Activated CD8-positive, alpha-beta memory T cell treated with anti-CD3 and anti-CD28 coated beads for 4 hours (primary cell): ENCODE results near the gene CCNF.
"Not testable (repeated sequence)": the region's sequence is repeated elsewhere in the genome, so short reads cannot be mapped to it uniquely, and the experiment has no call there.

Experiments
- DNase-seq, 2 donors: peaks; one replicate each; pipeline ENCODE4 v3.0.0-alpha.2; 2020; ENCODE audit warnings: low read depth in 2 of 2

The CCNF gene, protein sequence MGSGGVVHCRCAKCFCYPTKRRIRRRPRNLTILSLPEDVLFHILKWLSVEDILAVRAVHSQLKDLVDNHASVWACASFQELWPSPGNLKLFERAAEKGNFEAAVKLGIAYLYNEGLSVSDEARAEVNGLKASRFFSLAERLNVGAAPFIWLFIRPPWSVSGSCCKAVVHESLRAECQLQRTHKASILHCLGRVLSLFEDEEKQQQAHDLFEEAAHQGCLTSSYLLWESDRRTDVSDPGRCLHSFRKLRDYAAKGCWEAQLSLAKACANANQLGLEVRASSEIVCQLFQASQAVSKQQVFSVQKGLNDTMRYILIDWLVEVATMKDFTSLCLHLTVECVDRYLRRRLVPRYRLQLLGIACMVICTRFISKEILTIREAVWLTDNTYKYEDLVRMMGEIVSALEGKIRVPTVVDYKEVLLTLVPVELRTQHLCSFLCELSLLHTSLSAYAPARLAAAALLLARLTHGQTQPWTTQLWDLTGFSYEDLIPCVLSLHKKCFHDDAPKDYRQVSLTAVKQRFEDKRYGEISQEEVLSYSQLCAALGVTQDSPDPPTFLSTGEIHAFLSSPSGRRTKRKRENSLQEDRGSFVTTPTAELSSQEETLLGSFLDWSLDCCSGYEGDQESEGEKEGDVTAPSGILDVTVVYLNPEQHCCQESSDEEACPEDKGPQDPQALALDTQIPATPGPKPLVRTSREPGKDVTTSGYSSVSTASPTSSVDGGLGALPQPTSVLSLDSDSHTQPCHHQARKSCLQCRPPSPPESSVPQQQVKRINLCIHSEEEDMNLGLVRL

DNA sequence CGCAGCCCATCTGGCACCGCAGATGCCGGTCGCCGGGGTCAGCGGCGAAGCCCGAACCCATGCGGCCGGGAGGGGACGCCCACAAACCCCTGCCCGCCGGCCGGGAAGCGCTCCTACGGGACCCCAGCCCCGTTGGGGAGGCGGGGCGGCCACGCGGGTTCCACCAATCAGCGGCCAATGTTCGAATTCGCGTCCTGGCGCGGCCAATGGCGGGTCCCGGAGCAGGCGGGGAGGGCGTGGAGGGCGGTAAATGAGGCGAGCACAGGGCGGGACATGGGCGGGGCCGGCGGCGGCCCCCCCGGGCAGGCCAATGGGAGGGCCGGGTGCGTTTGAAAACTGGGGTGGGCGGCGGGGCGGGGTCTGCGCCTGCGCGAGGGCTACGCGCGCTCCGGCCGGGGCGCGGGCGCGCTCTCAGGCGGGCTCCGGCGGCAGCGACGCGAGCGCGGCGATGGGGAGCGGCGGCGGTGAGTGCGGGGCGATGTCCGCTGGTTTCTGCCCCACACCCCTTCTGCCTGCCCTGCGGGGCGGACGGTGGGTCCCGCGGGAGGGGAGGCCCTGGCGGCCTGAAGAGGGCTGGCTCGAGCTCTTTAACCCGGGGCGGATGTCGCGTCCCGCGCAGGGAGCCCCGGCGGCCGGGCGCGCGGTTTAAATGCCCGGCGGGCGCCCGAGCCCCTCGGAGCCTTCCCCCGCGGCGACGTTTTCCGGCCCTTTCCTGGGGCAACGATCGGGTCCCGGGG, at the start of gene CCNF:
Gene CCNF (plus strand): TSS at position 414 of the 737 bp plus-strand sequence. CDS start 35 bp downstream, at position 449.
- peak; percentile 94 to 98 for DNase-seq

DNA sequence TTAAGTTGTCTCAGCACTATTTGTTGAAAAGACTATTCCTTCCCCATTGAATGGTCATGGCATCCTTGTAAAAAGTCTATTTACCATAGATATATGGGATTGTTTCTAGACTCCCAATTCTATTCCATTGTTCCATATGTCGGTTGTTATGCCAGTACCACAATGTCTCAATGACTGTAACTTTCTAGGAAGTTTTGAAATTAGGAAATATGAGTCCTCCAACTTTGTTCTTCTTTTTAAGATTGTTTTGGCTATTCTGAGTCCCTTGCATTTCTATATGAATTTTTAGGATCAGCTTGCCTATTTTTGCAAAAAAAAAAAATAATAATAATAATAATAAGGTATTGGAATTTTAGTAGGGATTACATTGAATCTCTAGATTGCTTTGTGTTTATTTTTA, 45.7 kb upstream of the CCNF start:
- DNase-seq: no peak

DNA sequence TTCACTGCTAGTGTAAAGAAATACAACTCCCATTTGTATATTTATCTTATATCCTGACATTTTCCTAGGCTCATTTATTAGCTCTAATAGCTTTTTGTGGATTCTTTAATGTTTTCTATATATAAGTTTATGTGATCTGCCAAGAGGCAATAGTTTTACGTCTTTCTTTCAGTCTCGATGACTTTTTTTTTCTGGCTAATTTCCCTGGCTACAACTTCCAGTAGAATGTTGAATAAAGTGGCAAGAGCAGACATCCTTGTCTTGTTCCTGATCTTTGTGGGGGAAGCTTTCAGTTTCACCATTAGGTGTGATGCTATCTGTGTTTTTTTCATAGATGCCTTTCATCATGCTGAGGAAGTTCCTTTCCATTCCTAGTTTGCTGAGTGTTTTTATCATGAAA, 44.8 kb upstream of the CCNF start:
- no peak for DNase-seq

DNA sequence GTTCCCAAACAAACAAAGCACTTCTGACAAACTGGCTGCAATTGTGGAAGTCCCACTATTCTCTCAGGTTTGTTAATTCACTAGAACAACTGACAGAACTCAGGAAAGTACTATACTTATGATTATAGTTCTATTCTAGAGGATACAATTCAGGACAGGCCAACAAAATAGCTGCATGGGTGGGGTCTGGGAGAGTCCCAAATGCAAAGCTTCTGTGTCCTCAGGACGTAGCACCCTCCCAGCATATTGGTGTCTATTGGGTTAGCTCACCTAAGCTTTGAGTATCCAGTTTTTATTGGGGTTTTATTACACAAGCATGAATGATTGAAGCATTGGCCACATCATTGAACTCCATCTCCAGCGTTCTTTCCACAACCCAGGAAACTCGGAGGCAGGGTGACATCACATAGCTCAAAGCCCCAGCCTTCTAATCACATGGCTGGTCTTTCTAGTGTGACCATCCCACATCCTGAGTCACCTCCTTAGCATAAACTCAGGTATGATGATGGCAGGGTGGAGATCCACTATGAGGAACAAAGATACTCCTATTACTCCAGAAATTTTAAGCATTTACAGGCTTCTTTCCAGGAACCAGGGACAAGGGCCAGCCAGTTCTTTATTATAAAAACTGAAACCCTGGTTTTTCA, 43.9 kb upstream of the CCNF start:
- DNase-seq: no peak

DNA sequence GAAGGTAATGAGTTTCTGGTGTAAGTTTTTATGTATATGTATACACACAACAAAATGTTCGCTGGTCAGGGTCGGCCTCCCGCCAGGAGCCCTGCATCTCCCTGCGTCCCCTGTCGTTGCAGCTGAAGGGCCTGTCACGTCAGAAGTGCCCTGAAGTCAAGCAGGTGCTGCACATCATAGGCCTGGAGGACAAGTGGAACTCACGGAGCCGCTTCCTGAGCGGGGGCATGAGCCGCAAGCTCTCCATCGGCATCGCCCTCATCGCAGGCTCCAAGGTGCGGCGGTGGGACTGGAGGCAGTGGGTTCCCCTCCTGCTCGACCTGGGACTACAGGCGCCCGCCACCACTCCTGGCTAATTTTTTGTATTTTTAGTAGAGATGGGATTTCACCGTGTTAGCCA, 43.3 kb upstream of the CCNF start:
- DNase-seq: not testable (repeated sequence)

DNA sequence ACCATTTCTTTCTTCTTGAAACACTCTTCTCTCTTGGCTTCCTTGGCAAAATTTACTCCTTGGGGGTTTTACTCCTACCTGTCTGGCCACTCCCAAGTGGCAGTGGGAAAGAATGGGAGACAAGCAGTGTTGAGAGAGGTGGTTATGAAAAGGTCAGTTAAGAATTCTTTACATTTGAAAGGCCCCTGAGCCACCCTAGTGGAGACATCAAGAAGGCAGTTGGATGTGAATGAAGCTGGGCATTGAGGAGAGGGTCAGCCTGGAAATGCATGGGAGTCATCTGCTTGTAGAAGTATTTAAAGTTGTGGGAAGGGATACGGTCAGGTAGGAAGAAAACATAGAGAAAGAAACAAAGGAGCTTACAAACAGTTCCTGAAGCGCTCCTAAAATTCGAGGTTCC, 42.3 kb upstream of the CCNF start:
- DNase-seq: no peak

DNA sequence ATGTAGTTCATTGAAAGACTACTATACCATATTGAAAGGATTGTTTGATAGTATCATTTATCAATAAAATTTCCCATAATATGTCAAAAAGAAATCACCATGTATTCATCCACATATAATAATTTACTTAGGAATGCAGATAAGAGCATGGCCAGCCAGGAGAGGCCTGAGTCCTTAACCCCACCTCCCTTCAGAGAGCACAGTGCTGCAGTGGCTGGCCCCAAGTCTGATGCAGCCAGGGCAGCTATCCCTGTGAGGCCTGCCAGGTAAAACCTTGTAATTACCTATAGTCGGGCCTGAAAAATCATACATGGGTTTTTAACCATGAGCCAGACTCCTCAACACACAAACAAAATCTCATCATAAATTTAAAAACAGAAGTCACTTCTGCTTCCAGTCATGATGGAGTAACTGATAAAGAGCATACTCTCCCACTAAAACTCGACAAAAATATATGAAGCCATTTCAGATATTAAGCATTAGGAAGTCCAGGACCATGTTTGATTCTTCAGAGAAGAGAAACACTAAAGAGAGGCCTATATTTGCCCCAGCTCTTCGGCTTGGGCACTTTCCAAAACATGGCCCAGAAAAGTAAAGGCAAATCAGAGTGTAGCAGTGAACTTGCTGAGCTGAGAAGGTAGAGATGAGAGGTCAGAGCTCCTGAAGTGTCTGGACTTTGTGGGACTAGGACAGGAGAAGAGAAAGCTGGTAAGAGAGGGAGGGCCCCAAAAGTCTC, 40.9 kb upstream of the CCNF start:
- DNase-seq: no peak

DNA sequence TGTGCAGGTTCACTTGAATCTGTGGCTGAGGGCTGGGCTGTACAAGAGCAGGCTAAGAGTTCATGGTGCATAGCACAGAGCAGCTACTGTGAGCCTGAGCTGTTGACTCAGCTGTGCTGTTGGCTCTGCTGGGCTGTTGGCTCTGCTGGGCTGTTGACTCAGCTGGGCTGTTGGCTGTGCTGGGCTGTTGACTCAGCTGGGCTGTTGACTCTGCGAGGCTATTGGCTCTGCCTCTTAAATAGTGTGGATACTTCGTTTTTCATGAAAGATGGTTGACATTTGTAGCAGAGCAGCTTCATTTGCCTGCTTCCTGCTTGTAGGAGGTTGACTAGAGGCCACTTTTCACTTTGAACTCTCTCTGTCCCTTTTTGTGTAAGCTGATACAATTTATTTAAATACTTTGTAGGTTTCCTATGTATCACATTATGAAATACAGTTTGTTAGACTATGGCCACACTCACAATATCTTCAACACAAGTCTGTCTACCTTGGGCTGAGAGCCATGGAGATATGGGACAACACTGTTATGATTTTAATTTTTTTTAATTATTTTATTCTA, 40.3 kb upstream of the CCNF start:
- DNase-seq: no peak

DNA sequence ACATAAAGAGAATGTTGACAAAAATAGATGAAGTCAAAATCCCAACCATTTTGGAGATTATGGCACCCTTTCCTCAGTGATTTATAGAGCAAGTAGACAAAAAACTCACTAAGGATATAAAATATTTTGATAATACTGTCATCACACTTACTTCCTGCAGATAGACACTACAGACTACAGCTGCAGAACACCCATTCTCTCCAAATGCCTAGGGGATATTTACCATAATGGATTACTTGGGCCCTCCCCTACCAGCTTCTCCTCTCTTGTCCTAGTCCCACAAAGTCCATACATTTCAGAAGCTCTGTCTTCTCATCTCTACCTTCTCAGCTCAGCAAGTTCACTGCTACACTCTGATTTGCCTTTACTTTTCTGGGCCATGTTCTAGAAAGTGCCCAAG, 37.2 kb upstream of the CCNF start:
- DNase-seq: no peak

DNA sequence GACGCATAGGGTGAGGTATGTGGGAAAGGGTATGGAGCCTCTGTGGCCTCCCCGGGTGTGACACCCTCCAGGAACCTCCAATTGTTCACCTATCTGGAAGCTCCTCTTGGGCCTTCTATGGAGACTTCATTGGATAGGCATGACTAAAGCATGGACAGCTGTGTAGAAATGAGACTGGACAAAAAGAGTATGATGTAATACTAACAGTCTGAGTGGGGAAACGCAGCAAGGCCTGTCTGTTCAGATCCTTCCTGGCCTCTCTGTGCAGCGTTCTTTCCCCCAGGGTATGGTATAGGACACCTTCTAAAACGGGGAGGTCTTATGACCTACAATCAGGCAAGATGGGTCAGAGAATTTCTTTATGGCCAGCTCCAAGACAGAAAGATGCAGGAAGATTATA, 30.7 kb upstream of the CCNF start:
- DNase-seq: no peak

DNA sequence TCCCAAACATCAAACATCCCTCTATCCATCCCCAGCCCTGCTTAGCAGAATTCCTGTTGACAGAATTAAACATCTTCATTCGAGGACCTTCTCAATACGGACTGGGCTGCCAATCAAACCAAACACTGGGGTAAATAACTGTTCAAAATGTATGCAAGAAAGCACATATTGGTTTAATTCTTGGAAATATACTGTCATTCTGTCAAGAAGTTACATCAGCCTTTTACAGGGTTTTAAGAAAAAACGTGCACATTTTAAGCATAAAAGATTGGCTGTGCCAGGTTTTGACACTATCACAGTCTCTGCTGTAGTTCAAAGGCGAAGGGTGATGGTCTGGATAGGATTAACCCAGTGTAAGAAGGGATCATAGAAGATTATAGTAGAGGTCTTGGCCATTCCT, 25.1 kb upstream of the CCNF start:
- no peak for DNase-seq

DNA sequence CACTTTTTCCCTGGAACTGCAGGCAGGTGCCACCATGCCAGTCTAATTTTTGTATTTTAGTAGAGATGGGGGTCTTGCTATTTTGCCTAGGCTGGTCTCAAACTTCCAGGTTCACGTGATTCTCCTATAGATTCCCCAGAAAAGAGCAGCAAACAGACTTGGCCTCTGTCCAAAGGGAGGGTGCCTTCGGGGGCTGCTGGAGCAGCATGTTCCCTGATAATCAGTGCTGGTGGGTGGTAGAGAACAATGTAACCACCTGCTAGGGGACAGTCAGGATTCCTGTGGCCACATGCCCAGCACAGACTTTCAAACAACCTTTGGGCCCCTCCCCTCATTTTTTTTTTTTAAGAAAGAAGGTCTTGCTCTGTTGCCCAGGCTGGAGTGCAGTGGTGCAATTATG, 14.2 kb upstream of the CCNF start:
- DNase-seq: no peak

DNA sequence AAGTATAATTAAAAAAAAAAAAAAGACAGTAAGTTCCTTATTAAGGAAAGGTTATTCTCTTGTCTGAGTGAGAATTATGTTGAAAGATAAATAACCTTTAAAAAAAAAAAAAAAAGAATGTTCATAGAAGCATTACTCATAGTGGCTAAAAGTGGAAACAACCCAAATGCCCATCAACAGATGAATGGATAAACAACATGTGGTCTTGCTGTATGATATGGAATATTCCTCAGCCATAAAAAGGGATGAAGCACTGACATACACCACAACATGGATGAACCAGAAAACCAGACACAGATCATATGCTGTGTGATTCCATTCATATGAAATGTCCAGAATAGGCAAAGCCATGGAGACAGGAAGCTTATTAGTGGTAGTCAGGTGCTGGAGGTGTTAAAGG, 9.2 kb upstream of the CCNF start:
- DNase-seq: no peak

DNA sequence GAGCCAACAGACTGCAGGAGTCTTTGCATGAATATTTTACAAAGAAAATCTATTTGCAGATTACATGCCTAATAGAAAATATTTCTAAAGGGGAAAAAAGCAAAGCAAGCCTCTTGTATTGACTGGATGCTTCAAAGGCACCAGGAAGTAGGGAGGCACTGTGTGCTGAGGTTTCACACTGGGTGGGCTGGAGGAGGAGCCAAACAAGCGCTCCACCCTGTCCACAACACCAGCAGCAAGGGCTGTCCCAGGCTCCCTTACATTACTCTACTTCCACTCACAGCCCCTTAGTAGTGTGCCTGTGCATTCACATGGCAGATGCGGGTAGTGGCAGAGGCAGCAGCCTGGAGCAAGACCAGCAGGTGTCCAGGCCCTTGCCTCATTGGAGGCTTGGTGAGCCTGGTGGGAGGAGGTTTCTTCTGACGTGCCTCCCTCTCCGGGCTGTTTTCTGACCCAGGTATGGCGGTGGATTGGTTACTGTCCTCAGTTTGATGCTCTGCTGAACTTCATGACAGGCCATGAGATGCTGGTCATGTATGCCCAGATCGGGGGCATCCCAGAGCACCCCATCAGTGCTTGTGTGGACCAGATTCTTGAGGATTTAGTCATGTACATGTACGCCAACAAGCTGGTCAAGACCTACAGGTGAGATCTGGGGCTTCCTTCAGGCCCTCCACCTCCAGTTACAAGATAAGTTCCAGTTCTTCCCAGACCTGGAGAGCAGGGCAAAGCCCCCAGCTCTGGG, 7.0 kb upstream of the CCNF start:
- no peak for DNase-seq

DNA sequence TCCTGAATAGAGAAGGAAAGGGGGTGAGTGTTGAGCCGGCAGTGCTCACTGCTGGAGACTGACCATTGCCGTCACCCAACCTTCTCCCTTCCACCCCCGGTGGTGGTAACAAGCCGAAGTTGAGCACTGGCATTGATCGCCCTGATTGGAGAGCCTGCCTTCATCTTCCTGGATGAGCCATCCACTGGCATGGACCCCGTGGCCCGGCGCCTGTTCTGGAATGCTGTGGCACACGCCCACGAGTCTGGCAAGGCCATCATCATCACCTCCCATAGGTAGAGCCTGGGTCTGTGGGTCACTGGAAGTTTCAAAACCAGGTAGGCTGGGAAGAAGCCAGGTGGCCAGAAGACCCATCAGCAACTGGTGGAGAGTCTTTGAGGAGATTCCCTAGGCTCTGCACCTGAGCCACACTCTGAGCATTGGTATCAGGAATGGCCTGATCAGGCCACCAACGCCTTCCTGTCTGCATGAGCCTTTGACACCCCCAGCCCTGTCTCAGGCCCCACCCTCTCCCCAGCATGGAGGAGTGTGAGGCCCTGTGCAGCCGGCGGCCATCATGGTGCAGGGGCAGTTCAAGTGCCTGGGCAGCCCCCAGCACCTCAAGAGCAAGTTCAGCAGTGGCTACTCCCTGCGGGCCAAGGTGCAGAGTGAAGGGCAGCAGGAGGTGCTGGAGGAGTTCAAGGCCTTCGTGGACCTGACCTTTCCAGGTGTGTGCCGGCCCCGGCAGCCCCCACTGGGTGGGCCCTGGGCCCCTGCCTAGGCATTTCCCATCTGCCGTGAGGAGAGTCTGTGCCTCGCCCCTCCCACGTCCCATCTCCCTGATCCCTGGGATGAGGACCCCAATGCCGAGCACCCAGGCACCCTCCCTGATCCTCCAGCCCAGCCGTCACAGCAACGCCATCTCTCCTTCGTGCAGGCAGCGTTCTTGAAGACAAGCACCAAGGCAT, 4.9 kb upstream of the CCNF start:
- DNase-seq: no peak

DNA sequence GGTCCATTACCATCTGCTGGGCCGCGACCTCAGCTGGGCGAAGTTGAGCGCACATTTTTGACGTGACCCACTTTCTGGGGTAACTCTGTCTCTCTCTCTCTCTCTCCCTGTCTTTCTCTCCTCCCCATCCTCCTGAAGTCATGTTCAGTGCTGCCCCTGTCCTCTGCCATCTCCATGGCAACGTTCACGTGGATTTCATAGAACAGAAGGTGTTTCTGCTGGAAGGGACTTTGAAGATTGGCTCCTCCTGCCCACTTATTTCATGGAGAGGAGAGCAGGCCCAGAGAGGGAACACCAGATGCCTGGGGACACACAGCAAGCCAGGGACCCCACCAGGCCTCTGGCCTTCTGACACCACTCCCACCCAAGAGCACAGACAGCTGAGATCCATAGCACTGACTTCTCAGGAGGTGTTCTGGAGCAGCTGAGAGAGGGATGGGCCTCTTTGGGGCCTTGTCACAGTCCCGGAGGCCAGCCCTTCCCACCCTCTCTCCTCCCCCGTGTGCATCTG, 4.2 kb upstream of the CCNF start:
- no peak for DNase-seq

DNA sequence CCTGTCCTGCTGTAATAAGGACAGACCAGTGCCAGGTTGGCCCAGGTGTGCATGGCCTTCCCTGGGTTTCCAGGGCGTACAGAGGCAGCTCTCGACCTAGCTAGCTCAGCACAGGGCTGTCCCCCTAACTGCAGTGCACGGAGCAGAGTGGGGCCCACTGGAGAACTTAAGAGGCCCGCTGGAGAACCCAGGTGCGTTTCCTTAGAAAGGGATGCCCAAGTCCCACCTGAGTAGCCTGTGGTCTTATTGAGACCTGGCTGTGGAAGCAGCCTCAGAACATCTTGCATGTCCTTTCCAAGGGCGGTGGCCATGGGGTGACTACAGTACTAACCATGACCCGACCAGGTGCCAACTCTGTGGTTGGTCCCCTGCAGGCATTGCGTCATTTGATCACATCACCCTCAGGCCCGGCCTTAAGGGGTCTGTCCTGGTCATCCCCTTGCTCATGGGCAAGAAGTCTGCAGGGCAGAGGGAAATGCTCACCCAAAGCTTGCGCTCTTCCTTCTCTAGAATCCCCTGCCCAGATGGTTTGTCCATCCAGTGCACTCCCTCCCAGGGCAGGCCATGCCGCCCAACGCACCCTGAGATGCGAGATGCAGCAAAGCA, 3.3 kb upstream of the CCNF start:
- DNase-seq: no peak

DNA sequence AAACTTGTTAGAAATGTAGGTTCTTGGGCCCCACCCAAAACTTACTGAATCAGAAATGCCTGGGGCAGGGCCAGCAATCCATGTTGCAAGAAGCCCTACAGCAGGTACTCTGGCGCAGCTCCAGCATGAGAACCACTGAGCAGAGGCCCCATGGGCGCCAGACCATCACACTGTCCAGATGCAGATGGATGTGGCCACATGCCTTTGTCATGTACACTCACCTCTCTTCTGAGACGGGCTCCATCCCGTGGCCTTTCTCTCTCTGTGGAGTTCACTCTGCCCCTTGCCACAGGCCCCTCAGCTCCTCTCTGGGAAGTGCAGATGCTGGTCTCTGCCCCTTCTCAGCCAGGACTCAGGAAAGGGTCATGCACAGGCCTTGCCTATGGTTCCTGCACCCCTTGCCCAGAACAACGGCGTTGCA, 2.3 kb upstream of the CCNF start:
- no peak for DNase-seq
